ENCODE results near the gene TCTN3. TPM values are rescaled to one million over a fixed set of nuclear protein-coding genes. Genes with fewer than 3 reads are reported as not detected.

The TCTN3 gene
- total RNA-seq, 1 donor from 2014 or later, result 19.5 TPM

GRCh38 chr10:95657250-95657649 is 36.5 kb downstream of the TCTN3 start:
- no peak for FAIRE-seq
- H3K4me3 ChIP-seq (ENCODE audit: low read depth, low read length), result peak overlapping the region; percentile 84

GRCh38 chr10:95656291-95657164 is 37.2 kb downstream of the TCTN3 start, which contains the start of gene ALDH18A1:
Gene ALDH18A1, minus strand, starts transcription at chr10:95656711. Its CDS starts 3,334 bp downstream, at chr10:95653377.
- TF ChIP-seq, protein P1, sequence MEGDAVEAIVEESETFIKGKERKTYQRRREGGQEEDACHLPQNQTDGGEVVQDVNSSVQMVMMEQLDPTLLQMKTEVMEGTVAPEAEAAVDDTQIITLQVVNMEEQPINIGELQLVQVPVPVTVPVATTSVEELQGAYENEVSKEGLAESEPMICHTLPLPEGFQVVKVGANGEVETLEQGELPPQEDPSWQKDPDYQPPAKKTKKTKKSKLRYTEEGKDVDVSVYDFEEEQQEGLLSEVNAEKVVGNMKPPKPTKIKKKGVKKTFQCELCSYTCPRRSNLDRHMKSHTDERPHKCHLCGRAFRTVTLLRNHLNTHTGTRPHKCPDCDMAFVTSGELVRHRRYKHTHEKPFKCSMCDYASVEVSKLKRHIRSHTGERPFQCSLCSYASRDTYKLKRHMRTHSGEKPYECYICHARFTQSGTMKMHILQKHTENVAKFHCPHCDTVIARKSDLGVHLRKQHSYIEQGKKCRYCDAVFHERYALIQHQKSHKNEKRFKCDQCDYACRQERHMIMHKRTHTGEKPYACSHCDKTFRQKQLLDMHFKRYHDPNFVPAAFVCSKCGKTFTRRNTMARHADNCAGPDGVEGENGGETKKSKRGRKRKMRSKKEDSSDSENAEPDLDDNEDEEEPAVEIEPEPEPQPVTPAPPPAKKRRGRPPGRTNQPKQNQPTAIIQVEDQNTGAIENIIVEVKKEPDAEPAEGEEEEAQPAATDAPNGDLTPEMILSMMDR (IDR thresholded peaks at IDR 0.05; ENCODE audit: insufficient read depth, low read length, severe bottlenecking), result no peak
- FAIRE-seq (no peak), DNase-seq (ENCODE audit: low read depth) (peak; percentile 67)
- Histone ChIP-seq H3K36me3 (ENCODE audit: control insufficient read depth, insufficient read depth, low read length) (no peaks in the 10 kb centered on the region), H3K27me3 (ENCODE audit: control insufficient read depth, insufficient read depth, low read length) (no peaks in the 10 kb centered on the region), H3K4me3 (ENCODE audit: low read depth, low read length) (peak within 1 kb of the TSS; percentile 84)

More at GRCh38 chr10:95657250-95657649, 36.5 kb downstream of the TCTN3 start:
- TF ChIP-seq, protein P1 (IDR thresholded peaks at IDR 0.05; ENCODE audit: insufficient read depth, low read length, severe bottlenecking), result no peak
- H3K36me3 ChIP-seq (ENCODE audit: control insufficient read depth, insufficient read depth, low read length), result no peaks in the 10 kb centered on the region
- DNase-seq (ENCODE audit: low read depth), result no peak
- H3K27me3 ChIP-seq (ENCODE audit: control insufficient read depth, insufficient read depth, low read length), result no peaks in the 10 kb centered on the region

- TF ChIP-seq, protein P1 (IDR thresholded peaks at IDR 0.05; ENCODE audit: insufficient read depth, low read length, severe bottlenecking), result no peak
- peak overlapping the region; percentile 84 for H3K4me3 ChIP-seq (ENCODE audit: low read depth, low read length)
- no peaks in the 10 kb centered on the region for H3K36me3 ChIP-seq (ENCODE audit: control insufficient read depth, insufficient read depth, low read length)
- FAIRE-seq (no peak), DNase-seq (ENCODE audit: low read depth) (peak; percentile 21)
- H3K27me3 ChIP-seq (ENCODE audit: control insufficient read depth, insufficient read depth, low read length), result no peaks in the 10 kb centered on the region
These were observed 38.0 kb downstream of the TCTN3 start for GRCh38 chr10:95655571-95656290.

DNA sequence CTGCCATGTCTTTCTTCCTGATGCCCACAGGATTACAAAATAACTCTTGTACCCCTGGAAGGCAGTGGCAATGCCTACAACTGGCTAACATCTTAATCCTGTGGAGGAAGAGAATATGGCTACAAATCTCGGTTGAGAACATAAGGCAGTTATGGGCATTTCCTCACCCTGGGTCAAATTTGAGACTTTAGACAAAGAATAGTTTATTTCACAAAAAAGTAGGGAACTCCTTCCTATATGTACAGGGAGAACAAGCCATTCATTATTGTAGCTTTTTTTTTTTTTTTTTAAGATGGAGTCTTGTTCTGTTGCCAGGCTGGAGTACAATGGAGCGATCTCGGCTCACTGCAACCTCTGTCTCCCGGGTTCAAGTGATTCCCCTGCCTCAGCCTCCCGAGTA is 39.8 kb downstream of the TCTN3 start:
- TF ChIP-seq, protein P1 (IDR thresholded peaks at IDR 0.05; ENCODE audit: insufficient read depth, low read length, severe bottlenecking), result no peak
- FAIRE-seq (no peak), DNase-seq (ENCODE audit: low read depth) (no peak)
- Histone ChIP-seq H3K4me3 (ENCODE audit: low read depth, low read length) (no peak overlapping the region), H3K36me3 (ENCODE audit: control insufficient read depth, insufficient read depth, low read length) (no peaks in the 10 kb centered on the region), H3K27me3 (ENCODE audit: control insufficient read depth, insufficient read depth, low read length) (no peaks in the 10 kb centered on the region)

- Histone ChIP-seq H3K27me3 (ENCODE audit: control insufficient read depth, insufficient read depth, low read length) (no peaks in the 10 kb centered on the region), H3K4me3 (ENCODE audit: low read depth, low read length) (no peak overlapping the region), H3K36me3 (ENCODE audit: control insufficient read depth, insufficient read depth, low read length) (peaks cover 6% of the 10 kb centered on the region)
- DNase-seq (ENCODE audit: low read depth) (no peak), FAIRE-seq (no peak)
- TF ChIP-seq, protein P1 (IDR thresholded peaks at IDR 0.05; ENCODE audit: insufficient read depth, low read length, severe bottlenecking), result no peak
These were observed 42.2 kb downstream of the TCTN3 start for GRCh38 chr10:95651346-95652060.
